Muscle layer of colon (tissue), 2 donors: ENCODE data around the gene DHRS4L2.
"Not testable (repeated sequence)": the region's sequence is repeated elsewhere in the genome, so short reads cannot be mapped to it uniquely, and the experiment has no call there.

Experiments
- H3K27ac ChIP-seq: one replicate; pipeline ENCODE4 v1.7.0; 2013; ENCODE audit warnings: low read depth, mild to moderate bottlenecking, low read length, moderate library complexity
- H3K27me3 ChIP-seq, 2 donors: one replicate each; pipeline ENCODE4 v1.7.0; 2013; ENCODE audit warnings: low read length in 2 of 2, mild to moderate bottlenecking in 2 of 2; ENCODE audit not compliant: insufficient read depth in 2 of 2, control insufficient read depth in 1 of 2
- H3K36me3 ChIP-seq: one replicate; pipeline ENCODE4 v1.7.0; 2013; ENCODE audit warnings: mild to moderate bottlenecking, low read length; ENCODE audit not compliant: insufficient read depth
- H3K4me1 ChIP-seq: one replicate; pipeline ENCODE4 v1.7.0; 2013; ENCODE audit warnings: mild to moderate bottlenecking, low read length; ENCODE audit not compliant: insufficient read depth
- H3K4me3 ChIP-seq, 2 donors: one replicate each; pipeline ENCODE4 v1.7.0; 2013; ENCODE audit warnings: low read length in 2 of 2, low read depth in 1 of 2, mild to moderate bottlenecking in 1 of 2, moderate library complexity in 1 of 2
- H3K9ac ChIP-seq: one replicate; pipeline ENCODE4 v1.7.0; 2013; ENCODE audit warnings: low read length
- H3K9me3 ChIP-seq: one replicate; pipeline ENCODE4 v1.7.0; 2013; ENCODE audit warnings: mild to moderate bottlenecking, low read length
- donor health status: abdominal sarcoma.
- donor health status: Adenocarcinoma of cecum.

Gene DHRS4L2

DNA sequence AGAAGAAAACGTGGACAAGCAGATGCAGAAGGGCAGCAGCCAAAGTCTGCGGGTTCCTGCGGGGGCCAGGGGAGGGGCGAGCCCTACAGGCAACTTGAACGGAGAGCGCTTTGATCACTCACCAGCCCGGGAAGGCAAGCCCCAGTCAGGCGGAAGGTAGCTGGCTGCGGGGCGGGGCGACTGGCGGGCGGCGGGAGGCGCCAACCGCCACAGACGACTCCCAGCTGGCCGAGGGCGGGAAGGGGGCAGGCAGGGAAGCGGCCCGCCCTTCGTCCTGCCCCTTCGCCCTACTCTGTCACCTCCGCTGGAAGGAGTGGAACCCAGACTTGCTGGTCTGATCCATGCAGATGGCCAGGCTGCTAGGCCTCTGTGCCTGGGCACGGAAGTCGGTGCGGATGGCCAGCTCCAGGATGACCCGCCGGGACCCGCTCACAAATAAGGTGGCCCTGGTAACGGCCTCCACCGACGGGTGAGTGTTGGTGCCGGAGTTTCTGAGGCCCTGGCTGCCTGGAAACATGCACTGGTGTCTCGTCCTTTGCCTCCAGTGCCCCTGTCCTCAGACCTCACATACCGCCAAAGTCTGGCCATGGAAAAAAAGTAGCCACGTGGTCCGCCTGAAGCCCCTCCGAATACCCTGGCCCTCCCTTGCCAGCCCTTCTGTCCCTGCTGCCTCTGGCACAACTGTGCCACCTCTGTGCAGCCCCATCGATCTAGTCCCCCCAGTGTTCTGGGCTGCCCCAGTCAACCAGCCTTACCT is at the start of gene DHRS4L2:
Gene DHRS4L2 (plus strand): TSS at position 323 of the 757 bp plus-strand sequence. CDS start 19 bp downstream, at position 342.
- H3K4me3 ChIP-seq, result peak within 1 kb of the TSS; percentile 15 to 61
- not testable (repeated sequence) for H3K9ac ChIP-seq

DNA sequence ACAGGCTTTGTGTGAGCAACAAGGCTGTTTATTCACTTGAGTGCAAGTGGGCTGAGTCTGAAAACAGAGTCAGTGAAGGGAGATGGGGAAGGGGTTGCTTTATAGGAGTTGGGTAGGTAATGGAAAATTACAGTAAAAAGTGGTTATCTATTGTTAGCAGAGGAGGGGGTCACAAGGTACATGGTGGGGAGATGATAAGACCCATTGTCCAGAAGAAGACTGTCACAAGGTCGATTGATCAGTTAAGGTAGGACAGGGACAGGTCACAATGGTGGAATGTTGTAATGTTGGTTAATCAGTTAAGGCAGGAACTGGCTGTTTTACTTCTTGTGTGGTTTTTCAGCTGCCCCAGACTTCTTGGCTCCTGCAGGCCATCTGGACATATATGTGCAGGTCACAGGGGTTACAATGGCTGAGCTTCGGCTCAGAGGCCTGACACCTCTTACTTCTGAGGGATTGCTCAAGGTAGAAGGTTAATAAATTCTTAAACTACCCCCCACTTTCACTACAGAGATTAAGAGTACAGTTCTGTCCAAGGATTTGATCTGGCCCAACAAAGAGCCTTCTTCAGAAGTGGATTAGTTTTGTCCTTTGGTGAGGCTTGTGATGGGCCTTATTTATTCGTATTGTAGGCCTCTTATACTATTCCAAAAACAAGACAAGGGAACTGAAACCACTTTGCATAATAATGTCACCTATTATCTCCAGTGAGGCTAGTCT is 49.0 kb upstream of the DHRS4L2 start:
- Histone ChIP-seq H3K9me3 (no peaks in the 10 kb centered on the region), H3K4me3 (no peak overlapping the region), H3K9ac (no peak overlapping the region), H3K27ac (no peak overlapping the region), H3K4me1 (no peaks in the 10 kb centered on the region), H3K36me3 (no peaks in the 10 kb centered on the region), H3K27me3 (no peaks in the 10 kb centered on the region)

More for the DNA sequence above, at the start of gene DHRS4L2:
- H3K27me3 ChIP-seq, H3K4me1 ChIP-seq, H3K9me3 ChIP-seq, H3K36me3 ChIP-seq: not testable (repeated sequence)
- peak within 1 kb of the TSS; percentile 51 for H3K27ac ChIP-seq

DNA sequence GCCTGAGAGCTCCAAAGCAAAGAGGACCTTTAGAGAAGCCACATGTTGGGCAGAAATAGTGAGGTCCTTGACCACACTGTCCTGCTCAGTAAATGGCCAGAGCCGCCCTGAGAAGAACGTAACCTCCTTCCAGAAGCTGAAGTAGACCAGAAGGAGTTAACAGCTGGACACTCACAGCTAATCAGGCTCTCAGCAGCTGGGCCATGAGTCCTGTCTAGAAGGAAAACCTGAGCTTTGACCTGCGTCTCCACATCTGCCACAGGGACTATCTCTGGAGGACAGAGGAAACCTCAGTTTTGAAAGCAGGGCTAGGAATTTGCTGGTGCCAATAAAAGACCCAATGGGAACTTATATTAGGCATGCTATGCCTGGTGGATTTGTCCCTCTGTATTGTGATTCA is 47.5 kb upstream of the DHRS4L2 start:
- Histone ChIP-seq H3K9ac (no peak overlapping the region), H3K4me3 (no peak overlapping the region), H3K9me3 (no peaks in the 10 kb centered on the region), H3K4me1 (no peaks in the 10 kb centered on the region), H3K27ac (no peak overlapping the region), H3K27me3 (no peaks in the 10 kb centered on the region), H3K36me3 (no peaks in the 10 kb centered on the region)

DNA sequence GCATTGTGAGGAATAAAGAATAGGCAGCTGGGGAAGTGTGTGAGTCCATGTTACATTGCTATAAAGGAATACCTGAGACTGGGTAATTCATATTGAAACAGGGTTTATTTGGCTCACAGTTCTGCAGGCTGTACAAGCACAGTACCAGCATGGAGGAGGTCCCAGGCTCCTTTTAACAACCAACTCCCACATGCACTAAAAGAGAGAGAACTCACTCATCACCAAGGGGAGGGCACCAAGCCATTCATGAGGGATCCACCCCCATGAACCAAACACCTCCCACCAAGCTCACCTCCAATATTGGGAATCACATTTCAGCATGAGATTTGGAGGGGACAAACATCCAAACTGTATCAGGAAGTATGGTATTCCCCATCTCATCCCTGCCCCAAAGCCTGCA is 47.1 kb upstream of the DHRS4L2 start:
- Histone ChIP-seq H3K27me3 (no peaks in the 10 kb centered on the region), H3K9me3 (no peaks in the 10 kb centered on the region), H3K36me3 (no peaks in the 10 kb centered on the region), H3K27ac (no peak overlapping the region), H3K4me1 (no peaks in the 10 kb centered on the region), H3K9ac (no peak overlapping the region), H3K4me3 (no peak overlapping the region)

DNA sequence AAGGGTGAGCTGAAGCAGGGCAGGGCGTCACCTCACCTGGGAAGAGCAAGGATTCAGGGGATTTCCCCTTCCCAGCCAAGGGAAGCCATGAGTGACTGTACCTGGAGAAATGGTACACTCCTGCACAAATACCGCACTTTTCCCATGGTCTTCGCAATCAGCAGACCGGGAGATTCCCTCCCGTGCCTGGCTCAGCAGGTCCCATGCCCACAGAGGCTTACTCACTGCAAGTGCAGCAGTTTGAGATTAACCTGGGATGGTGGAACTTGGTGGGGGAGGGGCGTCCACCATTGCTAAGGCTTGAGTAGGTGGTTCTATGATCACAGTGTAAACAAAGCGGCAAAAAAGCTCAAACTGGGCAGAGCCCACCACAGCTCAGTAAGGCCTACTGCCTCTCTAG is 46.1 kb upstream of the DHRS4L2 start:
- no peak overlapping the region for H3K9ac ChIP-seq
- no peak overlapping the region for H3K4me3 ChIP-seq
- H3K27me3 ChIP-seq, result no peaks in the 10 kb centered on the region
- no peaks in the 10 kb centered on the region for H3K36me3 ChIP-seq
- no peak overlapping the region for H3K27ac ChIP-seq
- no peaks in the 10 kb centered on the region for H3K9me3 ChIP-seq
- no peaks in the 10 kb centered on the region for H3K4me1 ChIP-seq

DNA sequence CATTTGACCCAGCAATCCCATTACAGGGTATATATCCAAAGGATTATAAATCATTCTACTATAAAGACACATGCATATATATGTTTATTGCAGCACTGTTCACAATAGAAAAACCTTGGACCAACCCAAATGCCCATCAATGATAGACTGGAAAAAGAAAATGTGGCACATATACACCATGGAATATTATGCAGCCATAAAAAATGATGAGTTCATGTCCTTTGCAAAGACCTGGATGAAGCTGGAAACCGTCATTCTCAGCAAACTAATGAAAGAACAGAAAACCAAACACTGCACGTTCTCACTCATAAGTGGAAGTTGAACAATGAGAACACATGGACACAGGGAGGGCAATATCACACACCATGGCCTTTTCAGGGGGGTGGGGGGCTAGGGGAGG is 39.7 kb upstream of the DHRS4L2 start:
- H3K9me3 ChIP-seq, H3K36me3 ChIP-seq, H3K27ac ChIP-seq, H3K9ac ChIP-seq, H3K4me3 ChIP-seq, H3K27me3 ChIP-seq: not testable (repeated sequence)
- peaks cover 17% of the 10 kb centered on the region for H3K4me1 ChIP-seq

DNA sequence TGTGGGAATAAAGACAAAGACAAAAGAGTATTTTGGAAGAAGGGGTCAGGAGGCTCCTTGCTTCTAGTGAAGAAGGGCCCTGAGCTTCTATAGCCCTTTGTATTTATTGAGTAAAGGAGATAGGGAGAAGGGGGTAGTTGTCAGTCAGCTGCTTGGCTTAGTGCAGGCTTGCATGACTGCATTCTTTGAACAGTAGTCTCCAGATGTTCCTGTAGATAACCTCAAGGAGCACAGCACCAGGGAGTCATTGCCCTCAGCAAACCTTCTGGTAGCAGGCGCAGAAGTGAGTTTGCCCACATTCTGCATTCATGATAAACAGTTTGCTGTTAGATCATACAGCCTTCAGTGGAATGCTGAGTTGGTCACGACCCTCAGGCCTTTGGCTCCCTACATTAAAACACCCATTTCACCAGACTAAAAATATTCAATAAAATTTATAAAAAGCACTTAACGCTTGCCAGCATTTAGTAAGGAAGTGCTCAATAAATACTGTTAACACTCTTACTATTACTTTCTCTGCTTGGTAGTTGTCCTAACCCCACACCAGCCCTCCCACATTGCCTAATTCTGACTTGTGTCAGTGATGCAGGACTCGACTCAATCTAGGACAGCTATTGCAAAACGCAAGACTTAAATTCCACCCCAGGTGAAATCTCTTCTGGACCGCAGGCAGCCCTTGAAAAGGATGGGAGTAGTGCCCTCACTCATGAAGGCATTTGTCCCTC is 38.2 kb upstream of the DHRS4L2 start:
- H3K27ac ChIP-seq, result no peak overlapping the region
- no peaks in the 10 kb centered on the region for H3K36me3 ChIP-seq
- no peaks in the 10 kb centered on the region for H3K27me3 ChIP-seq
- H3K4me3 ChIP-seq, result no peak overlapping the region
- H3K9ac ChIP-seq, result no peak overlapping the region
- H3K9me3 ChIP-seq, result no peaks in the 10 kb centered on the region
- peaks cover 26% of the 10 kb centered on the region for H3K4me1 ChIP-seq

DNA sequence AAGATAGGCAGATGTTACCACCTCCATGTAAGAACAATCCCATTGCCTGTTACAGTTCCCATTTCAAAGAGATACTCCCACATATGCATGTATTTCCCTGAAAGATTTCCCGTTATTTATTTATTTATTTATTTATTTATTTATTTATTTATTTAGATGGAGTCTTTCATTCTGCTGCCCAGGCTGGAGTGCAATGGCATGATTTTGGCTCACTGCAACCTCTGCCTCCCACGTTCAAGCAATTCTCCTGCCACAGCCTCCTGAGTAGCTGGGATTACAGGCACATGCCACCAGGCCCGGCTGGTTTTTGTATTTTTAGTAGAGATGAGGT is 37.6 kb upstream of the DHRS4L2 start:
- H3K27me3 ChIP-seq, H3K9ac ChIP-seq, H3K27ac ChIP-seq, H3K4me3 ChIP-seq, H3K36me3 ChIP-seq, H3K9me3 ChIP-seq: not testable (repeated sequence)
- peaks cover 26% of the 10 kb centered on the region for H3K4me1 ChIP-seq

DNA sequence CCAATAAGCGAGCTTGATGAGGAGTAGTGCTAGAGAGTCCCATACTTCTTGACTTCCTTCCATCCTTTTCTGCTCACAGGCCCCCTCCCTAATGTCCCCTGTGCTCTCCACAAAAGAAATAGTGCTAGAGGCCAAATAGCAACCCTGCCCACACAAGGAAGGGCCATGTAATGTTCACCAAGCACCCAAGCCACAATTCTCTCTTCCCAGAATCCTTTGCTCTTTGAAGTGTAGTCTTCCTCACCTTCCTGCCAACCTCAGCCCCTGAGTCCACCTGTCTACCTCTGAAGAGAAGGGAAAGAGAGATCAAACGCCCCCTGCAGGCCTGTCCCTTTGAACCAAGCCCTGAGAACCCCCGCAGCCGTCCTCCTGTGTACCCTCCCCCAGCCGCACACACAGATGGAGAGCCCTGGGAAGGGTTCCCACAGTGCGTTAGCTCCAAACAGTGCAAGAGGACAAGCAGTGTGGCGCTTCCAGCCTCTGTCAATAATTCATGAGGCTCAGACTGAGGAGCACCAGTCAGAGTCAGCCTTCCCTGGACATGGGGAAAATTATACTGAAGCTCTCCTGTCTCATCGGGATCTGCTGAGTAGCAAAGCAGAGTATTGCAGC is 37.0 kb upstream of the DHRS4L2 start:
- Histone ChIP-seq H3K9ac (no peak overlapping the region), H3K4me3 (no peak overlapping the region), H3K4me1 (peaks cover 26% of the 10 kb centered on the region), H3K36me3 (no peaks in the 10 kb centered on the region), H3K27ac (no peak overlapping the region), H3K27me3 (no peaks in the 10 kb centered on the region), H3K9me3 (no peaks in the 10 kb centered on the region)

DNA sequence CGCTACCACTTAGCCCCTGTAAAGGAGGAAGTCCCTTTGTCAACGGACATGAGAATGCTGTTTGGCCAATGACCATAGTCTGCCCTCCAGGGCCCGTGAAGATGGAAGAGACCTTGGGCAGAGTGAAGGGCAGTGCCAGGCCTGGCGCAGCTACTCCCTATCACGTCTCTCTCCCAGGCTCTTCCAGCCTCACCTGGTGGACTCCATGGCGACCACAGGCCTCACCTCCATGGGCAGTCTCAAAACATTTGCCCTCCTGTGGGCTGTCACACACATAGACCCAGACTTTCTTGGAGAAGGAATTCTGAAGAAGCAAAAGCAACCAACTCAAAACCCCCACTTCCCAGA is 35.6 kb upstream of the DHRS4L2 start:
- peak overlapping the region; percentile 83 to 95 for H3K4me3 ChIP-seq
- peaks cover 26% of the 10 kb centered on the region for H3K4me1 ChIP-seq
- H3K36me3 ChIP-seq, H3K9ac ChIP-seq, H3K9me3 ChIP-seq, H3K27me3 ChIP-seq: not testable (repeated sequence)
- peak overlapping the region; percentile 88 for H3K27ac ChIP-seq

DNA sequence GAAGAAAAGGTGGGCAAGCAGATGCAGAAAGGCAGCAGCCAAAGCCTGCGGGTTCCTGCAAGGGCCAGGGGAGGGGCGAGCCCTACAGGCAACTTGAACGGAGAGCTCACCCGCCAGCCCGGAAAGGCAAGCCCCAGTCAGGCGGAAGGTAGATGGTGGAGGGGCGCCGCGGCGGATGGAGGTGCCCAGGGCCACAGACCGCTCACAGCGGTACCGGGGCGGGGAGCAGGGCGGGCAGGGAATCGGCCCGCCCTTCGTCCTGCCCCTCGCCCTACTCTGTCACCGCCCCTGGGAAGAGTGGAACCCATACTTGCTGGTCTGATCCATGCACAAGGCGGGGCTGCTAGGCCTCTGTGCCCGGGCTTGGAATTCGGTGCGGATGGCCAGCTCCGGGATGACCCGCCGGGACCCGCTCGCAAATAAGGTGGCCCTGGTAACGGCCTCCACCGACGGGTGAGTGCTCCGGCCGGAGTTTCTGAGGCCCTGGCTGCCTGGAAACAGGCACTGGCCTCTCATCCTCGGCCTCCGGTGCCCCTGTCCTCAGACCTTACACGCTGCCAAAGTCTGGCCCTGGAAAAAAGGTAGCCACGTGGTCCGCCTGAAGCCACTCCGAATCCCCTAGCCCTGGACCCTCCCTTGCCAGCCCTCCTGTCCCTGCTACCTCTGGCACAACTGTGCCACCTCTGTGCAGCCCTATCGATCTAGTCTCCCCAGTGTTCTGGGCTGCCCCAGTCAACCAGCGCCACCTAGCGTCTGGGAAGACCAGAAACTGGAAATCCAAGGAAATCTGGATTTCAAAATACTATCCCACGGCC is 35.1 kb upstream of the DHRS4L2 start, which contains the start of gene DHRS4:
Gene DHRS4 (plus strand): TSS at position 307 of the 815 bp plus-strand sequence. CDS start 19 bp downstream, at position 326.
- Histone ChIP-seq H3K27me3 (no peaks in the 10 kb centered on the region), H3K4me3 (peak within 1 kb of the TSS; percentile 83 to 95), H3K4me1 (peaks cover 26% of the 10 kb centered on the region)

More for the DNA sequence above, 35.1 kb upstream of the DHRS4L2 start, which contains the start of gene DHRS4:
- Histone ChIP-seq H3K9me3 (no peaks in the 10 kb centered on the region), H3K9ac (peak within 1 kb of the TSS; percentile 87), H3K36me3 (no peaks in the 10 kb centered on the region), H3K27ac (peak within 1 kb of the TSS; percentile 88)
